CD4-positive, alpha-beta T cell treated with Interleukin-6 at 100 ng/mL for 8 hours (primary cell): ENCODE results near the gene PCED1B.

Experiments used
- DNase-seq: peaks from one replicate; pipeline ENCODE4 v3.0.0-alpha.2; 2020; ENCODE audit warnings: mixed read lengths, low spot score

The PCED1B gene

GRCh38 chr12:47209014-47209413, 129.6 kb downstream of the PCED1B start:
- DNase-seq, result no peak

GRCh38 chr12:47210776-47211175, 131.4 kb downstream of the PCED1B start:
- DNase-seq, result no peak

GRCh38 chr12:47212701-47213039, 133.2 kb downstream of the PCED1B start:
- DNase-seq, result no peak

GRCh38 chr12:47213396-47213795, 134.0 kb downstream of the PCED1B start:
- DNase-seq, result no peak

GRCh38 chr12:47214001-47214619, 134.7 kb downstream of the PCED1B start:
- DNase-seq, result no peak

DNA sequence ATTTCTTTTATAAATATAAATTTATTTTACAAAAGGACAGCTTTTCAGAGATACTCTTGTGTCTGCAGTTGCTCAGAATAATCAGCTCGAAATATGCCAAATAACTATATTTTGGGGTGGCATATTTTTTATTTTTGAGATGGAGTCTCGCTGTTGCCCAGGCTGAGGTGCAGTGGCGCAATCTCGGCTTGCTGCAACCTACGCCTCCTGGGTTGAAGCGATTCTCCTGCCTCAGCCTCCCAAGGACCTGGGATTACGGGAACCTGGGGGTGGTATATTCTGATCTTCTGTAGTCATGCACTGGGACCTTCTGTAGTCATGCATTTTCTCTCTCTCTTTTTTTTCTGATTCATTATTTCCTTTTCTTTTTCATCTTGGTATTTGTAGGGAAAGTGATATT, 135.3 kb downstream of the PCED1B start:
- peak; percentile 31 for DNase-seq

DNA sequence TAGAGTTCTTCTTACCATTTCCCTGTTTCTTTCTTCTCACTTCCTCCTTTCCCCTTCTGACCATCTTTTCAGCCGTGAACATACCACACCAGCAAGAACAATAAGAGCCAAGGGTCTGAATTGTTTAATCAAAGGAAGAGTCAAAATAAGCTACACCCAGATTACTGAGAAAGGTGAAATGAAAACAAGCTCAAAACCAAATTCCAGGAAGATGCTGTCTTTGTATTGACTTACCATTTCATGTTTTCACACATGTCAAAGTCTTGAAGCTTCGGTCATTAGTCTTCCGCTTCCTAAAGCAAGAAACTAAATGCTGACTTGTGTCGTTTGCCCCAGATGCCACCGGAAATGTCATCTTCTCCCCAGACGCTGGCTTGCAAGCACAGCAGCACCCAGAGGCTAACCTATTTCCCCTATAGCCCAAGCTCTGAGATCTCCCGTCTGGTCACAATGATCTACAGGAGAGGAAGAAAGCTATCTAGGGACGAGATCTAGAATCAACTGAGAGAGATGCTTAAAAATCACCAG, 136.8 kb downstream of the PCED1B start:
- DNase-seq, result peak; percentile 85

DNA sequence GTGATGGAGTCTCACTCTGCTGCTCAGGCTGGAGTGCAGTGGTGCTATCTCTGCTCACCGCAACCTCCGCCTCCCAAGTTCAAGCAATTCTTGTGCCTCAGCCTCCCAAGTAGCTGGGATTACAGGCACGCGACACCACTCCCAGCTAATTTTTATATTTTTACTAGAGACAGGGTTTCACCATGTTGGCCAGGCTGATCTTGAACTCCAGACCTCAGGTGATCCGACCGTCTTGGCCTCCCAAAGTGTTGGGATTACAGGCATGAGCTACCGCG, 138.1 kb downstream of the PCED1B start:
- peak; percentile 29 for DNase-seq

GRCh38 chr12:47218191-47218654, 138.8 kb downstream of the PCED1B start:
- peak; percentile 58 for DNase-seq

DNA sequence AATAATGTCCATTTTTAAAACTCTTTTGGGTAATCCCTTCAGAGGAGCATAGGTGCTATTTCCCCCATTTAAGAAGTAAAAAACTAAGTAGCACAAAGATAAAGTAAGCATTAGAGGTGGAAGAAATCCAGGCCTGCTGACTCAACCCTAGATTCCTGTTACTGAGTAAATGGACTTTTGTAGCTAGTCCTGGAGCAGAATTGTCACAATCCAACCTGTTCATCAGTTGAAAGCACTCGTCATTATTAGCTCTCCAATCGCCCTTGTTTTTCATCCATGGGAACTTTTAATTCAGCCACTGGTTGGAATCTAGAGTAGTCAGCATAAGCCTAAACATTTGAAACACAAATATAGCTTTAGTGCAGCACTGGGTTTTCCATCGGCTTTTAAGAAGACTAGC, 139.8 kb downstream of the PCED1B start:
- DNase-seq, result no peak

DNA sequence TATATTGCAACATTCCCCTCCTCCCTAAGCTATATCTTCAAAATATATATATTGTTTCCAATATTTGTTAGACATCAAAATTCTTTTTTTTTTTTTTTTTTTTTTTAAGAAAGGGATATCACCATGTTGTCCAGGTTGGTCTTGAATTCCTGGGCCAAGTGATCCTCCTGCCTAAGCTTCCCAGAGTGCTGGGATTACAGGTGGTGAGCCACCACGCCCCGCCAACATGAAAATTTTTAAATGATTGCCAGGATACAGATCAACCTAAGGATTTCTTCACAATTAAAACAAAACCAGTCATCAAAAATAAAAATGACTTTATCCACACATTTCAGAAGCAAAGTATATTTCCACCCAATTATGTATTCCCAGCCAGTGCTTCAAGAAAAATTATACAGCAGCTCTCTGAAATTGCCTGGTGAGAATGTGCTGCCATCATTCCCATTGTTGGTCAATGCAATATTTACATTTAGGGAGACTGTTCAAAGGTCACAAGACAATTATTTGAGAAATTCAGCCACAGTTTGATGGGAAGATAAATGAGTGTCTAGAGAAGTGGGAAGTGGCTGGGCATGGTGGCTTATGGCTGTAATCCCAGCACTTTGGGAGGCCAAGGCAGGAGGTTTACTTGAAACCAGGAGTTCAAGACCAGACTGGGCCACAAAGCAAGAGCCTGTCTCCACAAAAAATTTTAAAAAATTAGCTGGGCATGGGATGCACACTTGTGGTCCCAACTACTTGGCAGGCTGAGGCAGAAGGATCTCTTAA, 142.0 kb downstream of the PCED1B start:
- DNase-seq, result no peak

- DNase-seq, result no peak
These were observed 143.2 kb downstream of the PCED1B start for GRCh38 chr12:47222520-47223030.

- DNase-seq, result no peak
These were observed 143.8 kb downstream of the PCED1B start for GRCh38 chr12:47223031-47223847.

- DNase-seq, result no peak
These were observed 144.4 kb downstream of the PCED1B start for GRCh38 chr12:47223848-47224213.

- DNase-seq, result no peak
These were observed 145.2 kb downstream of the PCED1B start for GRCh38 chr12:47224563-47225133.

GRCh38 chr12:47225356-47225755, 145.9 kb downstream of the PCED1B start:
- no peak for DNase-seq

DNA sequence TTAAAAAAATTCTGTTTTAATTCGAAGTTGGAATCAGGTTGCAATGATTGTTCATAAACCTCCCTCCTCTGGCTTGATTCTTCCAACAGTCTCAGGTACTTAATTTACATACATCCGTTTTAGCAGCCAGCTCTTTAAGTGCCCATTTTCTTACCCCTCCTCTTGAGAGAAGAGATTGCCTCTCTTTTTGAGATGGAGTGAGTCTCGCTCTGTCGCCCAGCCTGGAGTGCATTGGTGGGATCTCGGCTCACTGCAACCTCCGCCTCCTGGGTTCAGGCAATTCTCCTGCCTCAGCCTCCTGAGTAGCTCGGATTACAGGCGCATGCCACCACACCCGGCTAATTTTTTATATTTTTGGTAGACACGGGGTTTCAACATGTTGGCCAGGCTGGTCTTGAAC, 146.8 kb downstream of the PCED1B start:
- no peak for DNase-seq

DNA sequence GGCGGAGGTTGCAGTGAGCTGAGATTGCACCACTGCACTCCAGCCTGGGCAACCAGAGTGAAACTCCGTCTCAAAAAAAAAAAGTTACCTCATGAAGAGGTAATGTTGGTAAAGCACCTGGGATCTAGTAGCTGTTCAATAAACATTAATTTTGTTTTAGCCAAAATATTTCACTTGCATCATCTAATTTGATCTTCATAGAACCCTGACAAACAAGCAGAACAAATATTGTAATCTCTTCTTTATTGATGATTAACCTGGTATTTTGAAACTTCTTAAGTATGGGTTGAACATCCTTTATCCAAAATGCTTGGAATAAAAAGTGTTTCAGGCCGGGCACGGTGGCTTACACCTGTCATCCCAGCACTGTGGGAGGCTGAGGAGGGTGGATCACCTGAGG, 149.4 kb downstream of the PCED1B start:
- DNase-seq, result no peak

- no peak for DNase-seq
These were observed 152.0 kb downstream of the PCED1B start for GRCh38 chr12:47231456-47231855.

GRCh38 chr12:47234576-47235141, 155.2 kb downstream of the PCED1B start:
- DNase-seq, result no peak

DNA sequence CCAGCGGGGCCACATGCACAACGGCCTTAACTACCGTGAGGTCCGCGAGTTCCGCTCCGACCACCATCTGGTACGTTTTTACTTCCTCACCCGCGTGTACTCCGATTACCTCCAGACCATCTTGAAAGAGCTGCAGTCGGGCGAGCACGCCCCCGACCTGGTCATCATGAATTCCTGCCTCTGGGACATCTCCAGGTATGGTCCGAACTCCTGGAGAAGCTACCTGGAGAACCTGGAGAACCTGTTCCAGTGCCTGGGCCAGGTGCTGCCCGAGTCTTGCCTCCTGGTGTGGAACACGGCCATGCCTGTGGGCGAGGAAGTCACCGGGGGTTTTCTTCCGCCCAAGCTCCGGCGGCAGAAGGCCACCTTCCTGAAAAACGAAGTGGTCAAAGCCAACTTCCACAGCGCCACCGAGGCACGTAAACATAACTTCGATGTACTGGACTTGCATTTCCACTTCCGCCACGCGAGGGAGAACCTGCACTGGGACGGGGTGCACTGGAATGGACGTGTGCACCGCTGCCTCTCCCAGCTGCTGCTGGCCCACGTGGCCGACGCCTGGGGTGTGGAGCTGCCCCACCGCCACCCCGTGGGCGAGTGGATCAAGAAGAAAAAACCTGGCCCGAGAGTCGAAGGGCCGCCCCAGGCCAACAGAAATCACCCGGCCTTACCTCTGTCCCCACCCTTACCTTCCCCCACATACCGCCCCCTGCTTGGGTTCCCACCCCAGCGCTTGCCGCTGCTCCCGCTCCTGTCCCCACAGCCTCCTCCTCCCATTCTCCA, 156.0 kb downstream of the PCED1B start:
- DNase-seq, result no peak
